GM23338 (cell line): ENCODE data around the gene MTR.

Experiments
- CREB1 ChIP-seq: fragments of 250-450 bp; sonication (Bioruptor Pico); IDR thresholded peaks from 2 replicates; pipeline ENCODE4 v1.5.0; 2020; ENCODE audit warnings: low read depth, mild to moderate bottlenecking, moderate library complexity
- EZH2 ChIP-seq: fragments of 200-600 bp; sonication (generic); IDR thresholded peaks from one replicate; pipeline ENCODE4 v1.8.0; 2017; ENCODE audit warnings: antibody characterized with exemption, mild to moderate bottlenecking, low read depth; ENCODE audit not compliant: unreplicated experiment
- EZH2phosphoT487 ChIP-seq: fragments of 200-600 bp; sonication (generic); IDR thresholded peaks from one replicate; pipeline ENCODE4 v1.8.1; 2018; ENCODE audit warnings: antibody characterized with exemption; ENCODE audit not compliant: unreplicated experiment
- JUNB ChIP-seq: IDR thresholded peaks from one replicate; pipeline ENCODE4 v1.6.1; 2016; ENCODE audit warnings: antibody characterized with exemption; ENCODE audit not compliant: unreplicated experiment
- NANOG ChIP-seq: IDR thresholded peaks from 2 replicates; pipeline ENCODE4 v1.6.1; 2016; ENCODE audit warnings: antibody characterized with exemption, borderline replicate concordance
- POLR2AphosphoS5 ChIP-seq: IDR thresholded peaks from 2 replicates; pipeline ENCODE4 v1.6.1; 2016; ENCODE audit warnings: antibody characterized with exemption, low read depth
- STAT1 ChIP-seq: IDR thresholded peaks from one replicate; pipeline ENCODE4 v1.6.1; 2016; ENCODE audit warnings: antibody characterized with exemption; ENCODE audit not compliant: unreplicated experiment
- ZNF114 ChIP-seq: fragments of 250-450 bp; sonication (Bioruptor Pico); IDR thresholded peaks from 2 replicates; pipeline ENCODE4 v1.5.0; 2020; ENCODE audit warnings: mild to moderate bottlenecking, moderate library complexity
- ZNF331 ChIP-seq: fragments of 250-450 bp; sonication (Bioruptor Pico); IDR thresholded peaks from 2 replicates; pipeline ENCODE4 v1.5.0; 2020; ENCODE audit warnings: low read depth, mild to moderate bottlenecking, moderate library complexity
- TF ChIP-seq, protein P1 (sequence below), 2 experiments: fragments of 200-600 bp in 1 of 2; sonication (generic) in 1 of 2; conservative IDR thresholded peaks; 2 replicates each; pipeline versions ENCODE4 v1.5.1 to v1.6.1; 2016 to 2017; ENCODE audit warnings: antibody characterized with exemption in 2 of 2, low read depth in 2 of 2, mild to moderate bottlenecking in 2 of 2, moderate library complexity in 1 of 2
- TF ChIP-seq, protein P2 (sequence below): IDR thresholded peaks from 2 replicates; pipeline ENCODE4 v1.6.1; 2016; ENCODE audit warnings: antibody characterized with exemption
- TF ChIP-seq, protein P3 (sequence below): IDR thresholded peaks from one replicate; pipeline ENCODE4 v1.6.1; 2018; ENCODE audit warnings: antibody characterized with exemption; ENCODE audit not compliant: unreplicated experiment
- TF ChIP-seq, protein P4 (sequence below): fragments of 250-450 bp; sonication (Bioruptor Pico); IDR thresholded peaks from 2 replicates; pipeline ENCODE4 v1.5.0; 2020; ENCODE audit warnings: mild to moderate bottlenecking, moderate library complexity

DNA sequence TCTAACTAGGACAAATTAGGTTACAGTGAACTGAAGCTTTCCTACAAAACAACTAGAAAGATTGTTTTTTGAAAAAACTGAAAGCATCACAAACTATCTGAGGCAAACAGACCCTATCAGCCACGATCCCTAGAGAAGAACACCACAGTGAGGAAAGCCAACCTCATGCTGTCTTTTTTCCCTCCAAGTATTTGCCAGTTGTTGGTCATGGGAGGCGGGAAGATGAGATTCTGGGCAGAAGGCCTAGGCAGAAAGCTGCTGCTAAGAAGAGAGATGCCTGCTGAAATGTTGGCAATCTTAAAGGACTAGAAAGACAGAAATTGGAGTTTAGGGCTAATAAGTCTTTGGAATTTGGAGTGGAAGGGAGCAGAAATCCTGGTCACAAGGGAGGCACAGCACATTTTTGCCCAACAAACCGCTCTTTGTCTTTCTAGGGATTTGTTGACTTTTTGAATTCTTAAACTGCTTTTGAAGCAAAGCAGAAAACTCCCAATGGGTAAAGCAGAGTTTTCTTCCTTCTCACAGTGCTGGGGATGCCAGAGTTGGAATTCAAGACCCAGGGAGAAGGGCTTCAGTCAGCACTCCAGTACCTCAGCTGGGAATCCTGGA, 125.3 kb downstream of the MTR start:
- TF ChIP-seq EZH2 (no peak), ZNF114 (no peak), POLR2AphosphoS5 (no peak), NANOG (no peak), EZH2phosphoT487 (no peak), ZNF331 (no peak), STAT1 (no peak), JUNB (no peak), CREB1 (CRISPR knock-in tag) (no peak)
- TF ChIP-seq, protein P1, sequence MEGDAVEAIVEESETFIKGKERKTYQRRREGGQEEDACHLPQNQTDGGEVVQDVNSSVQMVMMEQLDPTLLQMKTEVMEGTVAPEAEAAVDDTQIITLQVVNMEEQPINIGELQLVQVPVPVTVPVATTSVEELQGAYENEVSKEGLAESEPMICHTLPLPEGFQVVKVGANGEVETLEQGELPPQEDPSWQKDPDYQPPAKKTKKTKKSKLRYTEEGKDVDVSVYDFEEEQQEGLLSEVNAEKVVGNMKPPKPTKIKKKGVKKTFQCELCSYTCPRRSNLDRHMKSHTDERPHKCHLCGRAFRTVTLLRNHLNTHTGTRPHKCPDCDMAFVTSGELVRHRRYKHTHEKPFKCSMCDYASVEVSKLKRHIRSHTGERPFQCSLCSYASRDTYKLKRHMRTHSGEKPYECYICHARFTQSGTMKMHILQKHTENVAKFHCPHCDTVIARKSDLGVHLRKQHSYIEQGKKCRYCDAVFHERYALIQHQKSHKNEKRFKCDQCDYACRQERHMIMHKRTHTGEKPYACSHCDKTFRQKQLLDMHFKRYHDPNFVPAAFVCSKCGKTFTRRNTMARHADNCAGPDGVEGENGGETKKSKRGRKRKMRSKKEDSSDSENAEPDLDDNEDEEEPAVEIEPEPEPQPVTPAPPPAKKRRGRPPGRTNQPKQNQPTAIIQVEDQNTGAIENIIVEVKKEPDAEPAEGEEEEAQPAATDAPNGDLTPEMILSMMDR (conservative IDR thresholded peaks at IDR 0.05; ENCODE audit: low read depth in 2 of 2) = no peak
- TF ChIP-seq, protein P2, sequence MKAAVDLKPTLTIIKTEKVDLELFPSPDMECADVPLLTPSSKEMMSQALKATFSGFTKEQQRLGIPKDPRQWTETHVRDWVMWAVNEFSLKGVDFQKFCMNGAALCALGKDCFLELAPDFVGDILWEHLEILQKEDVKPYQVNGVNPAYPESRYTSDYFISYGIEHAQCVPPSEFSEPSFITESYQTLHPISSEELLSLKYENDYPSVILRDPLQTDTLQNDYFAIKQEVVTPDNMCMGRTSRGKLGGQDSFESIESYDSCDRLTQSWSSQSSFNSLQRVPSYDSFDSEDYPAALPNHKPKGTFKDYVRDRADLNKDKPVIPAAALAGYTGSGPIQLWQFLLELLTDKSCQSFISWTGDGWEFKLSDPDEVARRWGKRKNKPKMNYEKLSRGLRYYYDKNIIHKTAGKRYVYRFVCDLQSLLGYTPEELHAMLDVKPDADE = no peak
- TF ChIP-seq, protein P3, sequence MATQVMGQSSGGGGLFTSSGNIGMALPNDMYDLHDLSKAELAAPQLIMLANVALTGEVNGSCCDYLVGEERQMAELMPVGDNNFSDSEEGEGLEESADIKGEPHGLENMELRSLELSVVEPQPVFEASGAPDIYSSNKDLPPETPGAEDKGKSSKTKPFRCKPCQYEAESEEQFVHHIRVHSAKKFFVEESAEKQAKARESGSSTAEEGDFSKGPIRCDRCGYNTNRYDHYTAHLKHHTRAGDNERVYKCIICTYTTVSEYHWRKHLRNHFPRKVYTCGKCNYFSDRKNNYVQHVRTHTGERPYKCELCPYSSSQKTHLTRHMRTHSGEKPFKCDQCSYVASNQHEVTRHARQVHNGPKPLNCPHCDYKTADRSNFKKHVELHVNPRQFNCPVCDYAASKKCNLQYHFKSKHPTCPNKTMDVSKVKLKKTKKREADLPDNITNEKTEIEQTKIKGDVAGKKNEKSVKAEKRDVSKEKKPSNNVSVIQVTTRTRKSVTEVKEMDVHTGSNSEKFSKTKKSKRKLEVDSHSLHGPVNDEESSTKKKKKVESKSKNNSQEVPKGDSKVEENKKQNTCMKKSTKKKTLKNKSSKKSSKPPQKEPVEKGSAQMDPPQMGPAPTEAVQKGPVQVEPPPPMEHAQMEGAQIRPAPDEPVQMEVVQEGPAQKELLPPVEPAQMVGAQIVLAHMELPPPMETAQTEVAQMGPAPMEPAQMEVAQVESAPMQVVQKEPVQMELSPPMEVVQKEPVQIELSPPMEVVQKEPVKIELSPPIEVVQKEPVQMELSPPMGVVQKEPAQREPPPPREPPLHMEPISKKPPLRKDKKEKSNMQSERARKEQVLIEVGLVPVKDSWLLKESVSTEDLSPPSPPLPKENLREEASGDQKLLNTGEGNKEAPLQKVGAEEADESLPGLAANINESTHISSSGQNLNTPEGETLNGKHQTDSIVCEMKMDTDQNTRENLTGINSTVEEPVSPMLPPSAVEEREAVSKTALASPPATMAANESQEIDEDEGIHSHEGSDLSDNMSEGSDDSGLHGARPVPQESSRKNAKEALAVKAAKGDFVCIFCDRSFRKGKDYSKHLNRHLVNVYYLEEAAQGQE = no peak
- TF ChIP-seq, protein P4, sequence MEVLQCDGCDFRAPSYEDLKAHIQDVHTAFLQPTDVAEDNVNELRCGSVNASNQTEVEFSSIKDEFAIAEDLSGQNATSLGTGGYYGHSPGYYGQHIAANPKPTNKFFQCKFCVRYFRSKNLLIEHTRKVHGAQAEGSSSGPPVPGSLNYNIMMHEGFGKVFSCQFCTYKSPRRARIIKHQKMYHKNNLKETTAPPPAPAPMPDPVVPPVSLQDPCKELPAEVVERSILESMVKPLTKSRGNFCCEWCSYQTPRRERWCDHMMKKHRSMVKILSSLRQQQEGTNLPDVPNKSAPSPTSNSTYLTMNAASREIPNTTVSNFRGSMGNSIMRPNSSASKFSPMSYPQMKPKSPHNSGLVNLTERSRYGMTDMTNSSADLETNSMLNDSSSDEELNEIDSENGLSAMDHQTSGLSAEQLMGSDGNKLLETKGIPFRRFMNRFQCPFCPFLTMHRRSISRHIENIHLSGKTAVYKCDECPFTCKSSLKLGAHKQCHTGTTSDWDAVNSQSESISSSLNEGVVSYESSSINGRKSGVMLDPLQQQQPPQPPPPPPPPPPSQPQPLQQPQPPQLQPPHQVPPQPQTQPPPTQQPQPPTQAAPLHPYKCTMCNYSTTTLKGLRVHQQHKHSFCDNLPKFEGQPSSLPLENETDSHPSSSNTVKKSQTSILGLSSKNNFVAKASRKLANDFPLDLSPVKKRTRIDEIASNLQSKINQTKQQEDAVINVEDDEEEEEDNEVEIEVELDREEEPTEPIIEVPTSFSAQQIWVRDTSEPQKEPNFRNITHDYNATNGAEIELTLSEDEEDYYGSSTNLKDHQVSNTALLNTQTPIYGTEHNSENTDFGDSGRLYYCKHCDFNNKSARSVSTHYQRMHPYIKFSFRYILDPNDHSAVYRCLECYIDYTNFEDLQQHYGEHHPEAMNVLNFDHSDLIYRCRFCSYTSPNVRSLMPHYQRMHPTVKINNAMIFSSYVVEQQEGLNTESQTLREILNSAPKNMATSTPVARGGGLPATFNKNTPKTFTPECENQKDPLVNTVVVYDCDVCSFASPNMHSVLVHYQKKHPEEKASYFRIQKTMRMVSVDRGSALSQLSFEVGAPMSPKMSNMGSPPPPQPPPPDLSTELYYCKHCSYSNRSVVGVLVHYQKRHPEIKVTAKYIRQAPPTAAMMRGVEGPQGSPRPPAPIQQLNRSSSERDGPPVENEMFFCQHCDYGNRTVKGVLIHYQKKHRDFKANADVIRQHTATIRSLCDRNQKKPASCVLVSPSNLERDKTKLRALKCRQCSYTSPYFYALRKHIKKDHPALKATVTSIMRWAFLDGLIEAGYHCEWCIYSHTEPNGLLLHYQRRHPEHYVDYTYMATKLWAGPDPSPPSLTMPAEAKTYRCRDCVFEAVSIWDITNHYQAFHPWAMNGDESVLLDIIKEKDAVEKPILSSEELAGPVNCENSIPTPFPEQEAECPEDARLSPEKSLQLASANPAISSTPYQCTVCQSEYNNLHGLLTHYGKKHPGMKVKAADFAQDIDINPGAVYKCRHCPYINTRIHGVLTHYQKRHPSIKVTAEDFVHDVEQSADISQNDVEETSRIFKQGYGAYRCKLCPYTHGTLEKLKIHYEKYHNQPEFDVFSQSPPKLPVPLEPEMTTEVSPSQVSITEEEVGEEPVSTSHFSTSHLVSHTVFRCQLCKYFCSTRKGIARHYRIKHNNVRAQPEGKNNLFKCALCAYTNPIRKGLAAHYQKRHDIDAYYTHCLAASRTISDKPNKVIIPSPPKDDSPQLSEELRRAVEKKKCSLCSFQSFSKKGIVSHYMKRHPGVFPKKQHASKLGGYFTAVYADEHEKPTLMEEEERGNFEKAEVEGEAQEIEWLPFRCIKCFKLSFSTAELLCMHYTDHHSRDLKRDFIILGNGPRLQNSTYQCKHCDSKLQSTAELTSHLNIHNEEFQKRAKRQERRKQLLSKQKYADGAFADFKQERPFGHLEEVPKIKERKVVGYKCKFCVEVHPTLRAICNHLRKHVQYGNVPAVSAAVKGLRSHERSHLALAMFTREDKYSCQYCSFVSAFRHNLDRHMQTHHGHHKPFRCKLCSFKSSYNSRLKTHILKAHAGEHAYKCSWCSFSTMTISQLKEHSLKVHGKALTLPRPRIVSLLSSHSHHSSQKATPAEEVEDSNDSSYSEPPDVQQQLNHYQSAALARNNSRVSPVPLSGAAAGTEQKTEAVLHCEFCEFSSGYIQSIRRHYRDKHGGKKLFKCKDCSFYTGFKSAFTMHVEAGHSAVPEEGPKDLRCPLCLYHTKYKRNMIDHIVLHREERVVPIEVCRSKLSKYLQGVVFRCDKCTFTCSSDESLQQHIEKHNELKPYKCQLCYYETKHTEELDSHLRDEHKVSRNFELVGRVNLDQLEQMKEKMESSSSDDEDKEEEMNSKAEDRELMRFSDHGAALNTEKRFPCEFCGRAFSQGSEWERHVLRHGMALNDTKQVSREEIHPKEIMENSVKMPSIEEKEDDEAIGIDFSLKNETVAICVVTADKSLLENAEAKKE (CRISPR knock-in tag) = no peak
